GM12878 (cell line): Measurements from ENCODE around the gene LRIT1.

Experiments used
- CHD1 ChIP-seq: IDR thresholded peaks from 2 replicates; pipeline ENCODE4 v1.6.1; 2012; ENCODE audit warnings: low read depth, low read length, improper control_type of control experiment
- CHD2 ChIP-seq: IDR thresholded peaks from 2 replicates; pipeline ENCODE4 v1.6.1; 2011; ENCODE audit warnings: low read depth, low read length, improper control_type of control experiment, borderline replicate concordance
- CREB1 ChIP-seq: IDR thresholded peaks from 2 replicates; pipeline ENCODE4 v1.6.1; 2012; ENCODE audit warnings: low read depth, mild to moderate bottlenecking, inconsistent platforms
- EZH2 ChIP-seq: IDR thresholded peaks from 2 replicates; pipeline ENCODE4 v1.6.1; 2012; ENCODE audit warnings: low read depth, mild to moderate bottlenecking, control low read depth, inconsistent platforms, low read length, borderline replicate concordance; ENCODE audit not compliant: control insufficient read depth
- JUNB ChIP-seq: IDR thresholded peaks from 2 replicates; pipeline ENCODE4 v1.6.1; 2016; ENCODE audit warnings: antibody characterized with exemption, mild to moderate bottlenecking
- MYC ChIP-seq: IDR thresholded peaks from 2 replicates; pipeline ENCODE4 v1.6.1; 2011; ENCODE audit warnings: mild to moderate bottlenecking, low read length, moderate library complexity, inconsistent platforms; ENCODE audit not compliant: insufficient read depth, insufficient replicate concordance, insufficient read length, severe bottlenecking
- POU2F2 ChIP-seq: IDR thresholded peaks from 3 replicates; pipeline ENCODE4 v1.6.1; 2011; ENCODE audit warnings: low read depth, mild to moderate bottlenecking, low read length, borderline replicate concordance
- RELA ChIP-seq: fragments of 450-650 bp; IDR thresholded peaks from 2 replicates; pipeline ENCODE4 v1.8.0; 2014; ENCODE audit warnings: borderline replicate concordance; ENCODE audit not compliant: partially characterized antibody
- TAF1 ChIP-seq: IDR thresholded peaks from 2 replicates; pipeline ENCODE4 v1.6.1; 2011; ENCODE audit warnings: mild to moderate bottlenecking, low read depth, low read length, borderline replicate concordance
- ZNF207 ChIP-seq: fragments of 450-650 bp; IDR thresholded peaks from 2 replicates; pipeline ENCODE4 v1.6.1; 2014; ENCODE audit warnings: antibody characterized with exemption, mild to moderate bottlenecking, borderline replicate concordance

DNA sequence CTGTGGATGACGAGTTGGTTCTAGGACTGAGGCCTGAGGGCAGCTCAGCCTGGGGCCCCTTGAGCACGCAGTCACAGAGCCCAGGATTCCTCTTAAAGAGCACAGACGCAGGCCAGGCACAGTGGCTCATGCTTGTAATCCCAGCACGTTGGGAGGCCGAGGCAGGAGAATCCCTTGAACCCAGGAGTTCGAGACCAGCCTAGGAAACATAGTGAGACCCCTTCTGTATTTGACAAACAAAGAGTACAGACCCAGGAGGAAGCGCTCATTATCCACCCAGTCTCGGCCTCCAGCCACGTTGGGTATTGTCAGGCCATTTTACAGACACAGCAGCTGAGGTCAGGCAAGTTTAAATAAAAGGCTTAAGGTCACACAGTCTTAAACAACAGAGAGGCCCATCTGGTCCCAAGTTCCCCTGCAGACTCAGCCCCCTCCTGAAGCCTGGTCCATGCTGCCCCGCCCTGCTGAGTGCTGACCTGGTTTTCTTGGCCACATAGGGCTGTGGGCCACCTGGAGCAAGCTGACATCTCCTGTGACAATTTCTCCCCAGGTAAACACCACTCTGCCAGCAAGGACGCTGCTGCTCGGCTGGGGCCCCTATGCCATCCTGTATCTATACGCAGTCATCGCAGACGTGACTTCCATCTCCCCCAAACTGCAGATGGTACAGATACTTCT lies 16.1 kb upstream of the LRIT1 start:
- TF ChIP-seq RELA, result no peak
- no peak for TF ChIP-seq TAF1
- no peak for TF ChIP-seq EZH2
- TF ChIP-seq JUNB, result no peak
- TF ChIP-seq ZNF207, result no peak
- no peak for TF ChIP-seq CHD1
- no peak for TF ChIP-seq CHD2
- TF ChIP-seq MYC, result no peak
- TF ChIP-seq CREB1, result no peak
- no peak for TF ChIP-seq POU2F2
